DND-41 (cell line): ENCODE data around the gene GABRR3.

ENCODE experiments used
- EZH2 ChIP-seq: IDR thresholded peaks from 3 replicates; pipeline ENCODE4 v1.6.1; 2012; ENCODE audit warnings: borderline replicate concordance, low read depth, mild to moderate bottlenecking, moderate library complexity, low read length, inconsistent platforms; ENCODE audit not compliant: severe bottlenecking
- TF ChIP-seq, protein P1 (sequence below): IDR thresholded peaks from 2 replicates; pipeline ENCODE4 v1.5.1; 2012; ENCODE audit warnings: borderline replicate concordance, low read length, moderate library complexity, mild to moderate bottlenecking; ENCODE audit not compliant: poor library complexity, severe bottlenecking; ENCODE audit errors: extremely low read depth

GRCh38 chr3:98058244-98058960 is 23.3 kb upstream of the GABRR3 start:
- TF ChIP-seq, protein P1, sequence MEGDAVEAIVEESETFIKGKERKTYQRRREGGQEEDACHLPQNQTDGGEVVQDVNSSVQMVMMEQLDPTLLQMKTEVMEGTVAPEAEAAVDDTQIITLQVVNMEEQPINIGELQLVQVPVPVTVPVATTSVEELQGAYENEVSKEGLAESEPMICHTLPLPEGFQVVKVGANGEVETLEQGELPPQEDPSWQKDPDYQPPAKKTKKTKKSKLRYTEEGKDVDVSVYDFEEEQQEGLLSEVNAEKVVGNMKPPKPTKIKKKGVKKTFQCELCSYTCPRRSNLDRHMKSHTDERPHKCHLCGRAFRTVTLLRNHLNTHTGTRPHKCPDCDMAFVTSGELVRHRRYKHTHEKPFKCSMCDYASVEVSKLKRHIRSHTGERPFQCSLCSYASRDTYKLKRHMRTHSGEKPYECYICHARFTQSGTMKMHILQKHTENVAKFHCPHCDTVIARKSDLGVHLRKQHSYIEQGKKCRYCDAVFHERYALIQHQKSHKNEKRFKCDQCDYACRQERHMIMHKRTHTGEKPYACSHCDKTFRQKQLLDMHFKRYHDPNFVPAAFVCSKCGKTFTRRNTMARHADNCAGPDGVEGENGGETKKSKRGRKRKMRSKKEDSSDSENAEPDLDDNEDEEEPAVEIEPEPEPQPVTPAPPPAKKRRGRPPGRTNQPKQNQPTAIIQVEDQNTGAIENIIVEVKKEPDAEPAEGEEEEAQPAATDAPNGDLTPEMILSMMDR, result no peak
- TF ChIP-seq EZH2, result no peak
